GM21360 (cell line): Measurements from ENCODE around the gene SACM1L.

ENCODE experiments used
- ATAC-seq: cut with Tn5 transposase; IDR thresholded peaks from one replicate; pipeline ENCODE4 v1.9.1; 2021; ENCODE audit warnings: mild to moderate bottlenecking, moderate library complexity; ENCODE audit not compliant: unreplicated experiment

The SACM1L gene

DNA sequence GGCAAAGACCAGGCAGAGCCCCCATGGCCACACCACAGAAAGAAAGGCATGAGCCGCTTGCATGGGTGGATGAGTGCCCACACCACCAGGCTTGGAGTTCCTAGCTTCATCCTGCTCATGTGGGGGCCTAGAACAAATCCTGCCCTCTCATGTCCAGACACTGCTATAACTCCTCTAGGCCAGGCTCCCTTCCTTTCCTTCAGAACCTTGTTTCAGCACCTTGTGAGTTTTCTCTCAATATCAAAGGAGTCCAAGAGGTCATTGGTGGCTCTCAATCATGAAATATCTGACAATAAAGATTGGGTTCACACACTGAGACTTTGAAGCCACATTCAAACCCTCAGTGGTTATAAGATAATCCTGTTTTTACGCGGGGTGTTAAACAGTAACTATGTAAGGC is 94.5 kb downstream of the SACM1L start:
- ATAC-seq = no peak

GRCh38 chr3:45785605-45786150 is 96.5 kb downstream of the SACM1L start:
- ATAC-seq = no peak

GRCh38 chr3:45786801-45787495 is 97.8 kb downstream of the SACM1L start:
- no peak for ATAC-seq

DNA sequence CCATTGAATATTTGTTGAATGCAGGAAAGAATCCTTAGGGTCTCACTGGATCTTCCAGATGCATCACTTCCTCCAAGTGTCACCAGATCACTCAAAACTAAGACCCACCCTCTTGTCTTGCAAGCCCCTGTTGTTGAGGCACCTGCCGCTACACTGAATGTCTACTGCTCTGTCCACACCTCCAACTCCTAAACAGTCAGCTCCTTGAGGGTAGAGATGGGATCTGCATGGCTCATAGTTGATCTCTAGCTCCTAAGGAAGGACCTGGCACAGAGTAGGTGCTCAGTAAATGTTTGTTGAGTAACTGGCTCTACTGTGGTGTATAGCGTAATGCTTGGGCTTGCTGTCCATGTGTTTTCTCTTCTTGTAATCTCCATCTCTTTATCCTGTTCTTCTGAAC is 98.4 kb downstream of the SACM1L start:
- ATAC-seq = no peak

DNA sequence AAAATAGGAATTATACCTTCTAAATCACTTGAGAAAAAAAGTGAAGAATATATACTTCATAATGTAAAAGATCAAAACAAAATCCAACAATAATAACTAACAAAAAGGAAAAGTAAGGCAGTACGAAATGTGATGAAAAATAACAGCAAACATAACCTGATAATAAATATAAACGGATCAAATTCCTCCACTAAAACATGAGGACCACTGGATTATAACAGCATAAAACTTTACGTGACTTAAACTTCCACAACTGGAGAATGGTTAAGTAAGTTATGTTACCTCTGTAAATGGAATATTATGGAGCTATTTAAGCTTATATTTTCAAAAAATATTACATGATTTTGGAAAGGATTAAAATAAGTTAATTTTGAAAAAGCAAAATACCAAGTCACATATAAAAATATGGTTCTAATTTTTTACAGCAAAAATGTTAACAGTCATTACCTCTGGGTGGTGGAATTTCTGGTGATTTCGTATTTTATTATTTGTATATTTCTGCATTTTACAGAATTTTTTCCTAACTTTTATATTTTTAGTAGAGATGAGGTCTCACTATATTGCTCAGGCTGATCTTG is 100.1 kb downstream of the SACM1L start:
- no peak for ATAC-seq

- ATAC-seq = no peak
Measured at GRCh38 chr3:45790596-45790995, 101.4 kb downstream of the SACM1L start.

DNA sequence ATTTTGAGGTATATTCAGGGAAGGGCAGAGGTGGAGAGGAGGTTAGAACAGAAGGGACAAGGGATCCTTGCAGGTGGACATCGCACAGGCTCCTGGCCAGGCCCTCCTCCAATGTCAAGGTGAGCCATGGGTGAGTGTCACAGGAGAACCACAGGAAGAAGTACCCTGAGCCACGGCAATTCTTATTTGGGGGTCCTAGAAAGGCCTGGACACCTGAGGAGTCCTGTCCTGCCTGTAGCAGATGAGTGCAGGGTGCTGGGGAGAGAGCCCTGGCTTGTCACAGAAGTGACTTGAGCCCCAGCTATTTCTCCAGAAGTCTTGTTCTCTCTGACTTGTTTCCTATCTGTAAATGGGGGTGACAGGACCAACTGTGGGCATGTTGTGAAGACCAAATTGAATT is 102.8 kb downstream of the SACM1L start:
- ATAC-seq = no peak

- no peak for ATAC-seq
Measured at GRCh38 chr3:45792516-45793172, 103.4 kb downstream of the SACM1L start.

DNA sequence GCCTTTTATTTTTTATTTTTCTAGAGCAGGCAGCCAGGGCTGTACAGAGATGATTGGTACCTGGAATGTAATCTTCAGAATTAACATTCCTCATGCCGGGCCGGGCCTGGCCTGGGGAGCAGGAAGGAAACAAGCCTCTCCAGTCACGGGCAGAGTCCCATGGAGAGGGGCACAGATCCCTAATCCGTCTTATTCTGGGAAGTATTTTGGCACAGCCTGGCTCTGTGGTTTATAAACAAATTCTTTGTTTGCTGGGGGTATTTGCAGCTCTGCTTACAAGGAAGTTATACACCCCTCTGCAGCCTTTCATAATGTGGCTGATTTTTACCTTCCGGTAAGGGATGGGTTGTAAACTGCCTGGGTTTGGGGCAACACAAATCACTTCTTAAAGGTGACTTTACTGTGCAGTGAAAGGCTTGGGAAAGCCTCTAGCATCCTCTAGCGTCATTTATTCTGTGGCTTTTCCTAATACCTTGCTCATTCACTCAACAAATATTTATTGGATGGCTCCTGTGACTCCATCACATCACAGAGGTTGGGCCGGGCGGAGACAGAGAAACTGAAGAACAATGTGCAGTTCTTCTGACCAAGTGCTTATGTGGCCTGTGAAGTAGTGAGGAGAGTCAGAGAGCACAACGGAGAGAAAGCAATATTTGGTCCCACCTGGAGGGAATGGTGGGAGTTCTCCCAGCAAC is 104.4 kb downstream of the SACM1L start:
- ATAC-seq = no peak

DNA sequence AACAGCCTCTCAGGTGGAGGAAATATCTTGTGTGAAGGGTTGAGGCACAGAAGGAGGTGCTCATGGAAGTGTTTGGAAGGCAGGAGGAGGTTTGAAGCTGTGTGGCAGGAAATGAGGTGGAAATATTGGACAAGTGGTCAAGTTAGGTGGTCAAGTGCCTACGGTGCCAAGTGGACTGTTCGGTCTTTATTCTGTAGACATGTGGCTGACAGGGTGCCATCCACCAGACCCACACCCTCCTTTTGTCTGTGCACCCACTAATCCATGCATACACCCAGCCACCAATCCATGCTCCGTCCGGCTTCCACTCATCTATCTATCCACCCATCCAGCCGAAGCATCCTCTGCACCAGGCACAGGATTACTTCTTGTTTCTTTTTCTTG is 105.0 kb downstream of the SACM1L start:
- no peak for ATAC-seq

GRCh38 chr3:45794660-45795059 is 105.5 kb downstream of the SACM1L start:
- no peak for ATAC-seq
